IMR-90 (cell line): ENCODE results near the gene KIF1B. TPM values are rescaled to one million over a fixed set of nuclear protein-coding genes. Genes with fewer than 3 reads are reported as not detected.

Experiments used
- ATAC-seq: fragments of 200-7000 bp; cut with Tn5 transposase; 2 replicates; pipeline ENCODE4 v1.9.1; 2020; ENCODE audit warnings: low read depth, mild to moderate bottlenecking, moderate library complexity
- BruUV-seq: library from RNA; stranded (reverse); fragments of 400-500 nt; replicated peaks from 2 replicates; lab custom pipeline; 2021; lab: Mats Ljungman, UMichigan
- CTCF ChIA-PET: fragments of 300-600 bp; formaldehyde crosslinking; extraction: SDS; loops from one replicate; lab custom pipeline; 2021; ENCODE audit warnings: antibody characterized with exemption; lab: Yijun Ruan, JAX
- POLR2A ChIA-PET: fragments of 300-600 bp; sonication (Branson Sonifier 250); formaldehyde crosslinking; loops from one replicate; lab custom pipeline; 2022; ENCODE audit warnings: antibody characterized with exemption; ENCODE audit not compliant: unreplicated experiment; lab: Charles Lee
- DNase-seq: peaks from one replicate; pipeline ENCODE4 v3.0.0; 2013
- H2AFZ ChIP-seq: replicated peaks from 2 replicates; pipeline ENCODE3; 2013; ENCODE audit warnings: low read length, mild to moderate bottlenecking; ENCODE audit not compliant: poor library complexity
- H2AK5ac ChIP-seq: 2 replicates; pipeline ENCODE4 v1.6.1; 2013; ENCODE audit warnings: low read depth, low read length, inconsistent platforms
- H2AK9ac ChIP-seq: replicated peaks from 2 replicates; pipeline ENCODE3; 2013; ENCODE audit warnings: mild to moderate bottlenecking, low read depth, low read length, moderate library complexity; ENCODE audit not compliant: poor library complexity
- H2BK120ac ChIP-seq: 2 replicates; pipeline ENCODE4 v1.6.1; 2013; ENCODE audit warnings: low read depth, low read length, inconsistent platforms
- H2BK15ac ChIP-seq: 3 replicates; pipeline ENCODE4 v1.6.1; 2013; ENCODE audit warnings: low read depth, low read length, inconsistent platforms
- H2BK20ac ChIP-seq: 2 replicates; pipeline ENCODE4 v1.6.1; 2013; ENCODE audit warnings: low read depth, mild to moderate bottlenecking, inconsistent platforms, low read length, moderate library complexity
- H2BK5ac ChIP-seq: 2 replicates; pipeline ENCODE4 v1.6.1; 2013; ENCODE audit warnings: mild to moderate bottlenecking, low read depth, low read length, inconsistent platforms; ENCODE audit not compliant: poor library complexity, severe bottlenecking
- H3K14ac ChIP-seq: replicated peaks from 2 replicates; pipeline ENCODE4 v1.6.1; 2013; ENCODE audit warnings: low read depth, low read length, inconsistent platforms
- H3K18ac ChIP-seq: 2 replicates; pipeline ENCODE4 v1.6.1; 2013; ENCODE audit warnings: low read depth, low read length, control low read depth
- H3K23ac ChIP-seq: 2 replicates; pipeline ENCODE4 v1.6.1; 2013; ENCODE audit warnings: low read depth, low read length, inconsistent platforms
- H3K27ac ChIP-seq: 2 replicates; pipeline ENCODE4 v1.5.1; 2013; ENCODE audit warnings: mild to moderate bottlenecking, control low read depth, low read length; ENCODE audit not compliant: insufficient read depth
- H3K27me3 ChIP-seq: 2 replicates; pipeline ENCODE4 v1.6.1; 2013; ENCODE audit warnings: low read length; ENCODE audit not compliant: control insufficient read depth, insufficient read depth
- H3K36me3 ChIP-seq: 2 replicates; pipeline ENCODE4 v1.6.1; 2013; ENCODE audit warnings: low read length, mixed read lengths; ENCODE audit not compliant: control insufficient read depth, insufficient read depth
- H3K4ac ChIP-seq: 2 replicates; pipeline ENCODE4 v1.6.1; 2013; ENCODE audit warnings: low read depth, low read length, inconsistent platforms
- H3K4me1 ChIP-seq: 2 replicates; pipeline ENCODE4 v1.6.1; 2013; ENCODE audit warnings: low read length, mixed read lengths; ENCODE audit not compliant: control insufficient read depth, insufficient read depth
- H3K4me2 ChIP-seq: 2 replicates; pipeline ENCODE4 v1.6.1; 2013; ENCODE audit warnings: low read depth, mild to moderate bottlenecking, control low read depth, low read length, moderate library complexity
- H3K4me3 ChIP-seq: 2 replicates; pipeline ENCODE4 v1.5.1; 2013; ENCODE audit warnings: low read depth, mild to moderate bottlenecking, control low read depth, low read length, moderate library complexity; ENCODE audit not compliant: insufficient read depth
- H3K56ac ChIP-seq: 2 replicates; pipeline ENCODE4 v1.6.1; 2013; ENCODE audit warnings: low read length, inconsistent platforms; ENCODE audit not compliant: insufficient read depth; ENCODE audit errors: extremely low read depth
- H3K79me1 ChIP-seq, 2 experiments: 2 replicates each; pipeline ENCODE4 v1.6.1; 2013; ENCODE audit warnings: low read length in 2 of 2, inconsistent platforms in 1 of 2, low read depth in 1 of 2
- H3K9ac ChIP-seq: 2 replicates; pipeline ENCODE4 v1.6.1; 2013; ENCODE audit warnings: low read depth, low read length, control low read depth
- H3K9me1 ChIP-seq: 2 replicates; pipeline ENCODE4 v1.6.1; 2013; ENCODE audit warnings: low read length, inconsistent platforms; ENCODE audit not compliant: insufficient read depth
- H3K9me3 ChIP-seq: 2 replicates; pipeline ENCODE4 v1.6.1; 2013; ENCODE audit warnings: low read length; ENCODE audit not compliant: control insufficient read depth, insufficient read depth
- H4K20me1 ChIP-seq: 2 replicates; pipeline ENCODE4 v1.6.1; 2013; ENCODE audit warnings: low read length, inconsistent platforms; ENCODE audit not compliant: insufficient read depth
- H4K5ac ChIP-seq: 2 replicates; pipeline ENCODE4 v1.6.1; 2013; ENCODE audit warnings: mild to moderate bottlenecking, low read depth, low read length, control low read depth
- H4K8ac ChIP-seq, 2 experiments: 2 replicates each; pipeline ENCODE4 v1.6.1; 2013; ENCODE audit warnings: low read depth in 2 of 2, low read length in 2 of 2, control low read depth in 1 of 2, inconsistent platforms in 1 of 2
- H4K91ac ChIP-seq: 2 replicates; pipeline ENCODE4 v1.6.1; 2013; ENCODE audit warnings: low read depth, low read length, inconsistent platforms; ENCODE audit not compliant: insufficient read depth
- BHLHE40 ChIP-seq: fragments of 150-350 bp; IDR thresholded peaks from 2 replicates; pipeline ENCODE4 v1.6.1; 2016; ENCODE audit warnings: mild to moderate bottlenecking, low read depth, low read length
- CEBPB ChIP-seq: IDR thresholded peaks from 2 replicates; pipeline ENCODE4 v1.6.1; 2012; ENCODE audit warnings: low read depth, low read length, improper control_type of control experiment
- CHD1 ChIP-seq: IDR thresholded peaks from 2 replicates; pipeline ENCODE4 v1.6.1; 2012; ENCODE audit warnings: low read depth, low read length, improper control_type of control experiment
- FOS ChIP-seq: fragments of 150-350 bp; IDR thresholded peaks from 2 replicates; pipeline ENCODE4 v1.6.1; 2016; ENCODE audit warnings: low read depth, low read length
- MAFK ChIP-seq: IDR thresholded peaks from 2 replicates; pipeline ENCODE4 v1.6.1; 2012; ENCODE audit warnings: low read depth, low read length, improper control_type of control experiment
- MAZ ChIP-seq: IDR thresholded peaks from 2 replicates; pipeline ENCODE4 v1.6.1; 2012; ENCODE audit warnings: low read depth, mild to moderate bottlenecking, low read length, improper control_type of control experiment, moderate library complexity, borderline replicate concordance
- MXI1 ChIP-seq: IDR thresholded peaks from 2 replicates; pipeline ENCODE4 v1.6.1; 2012; ENCODE audit warnings: low read depth, mild to moderate bottlenecking, low read length, moderate library complexity, borderline replicate concordance
- NFE2L2 ChIP-seq: fragments of 150-350 bp; IDR thresholded peaks from 2 replicates; pipeline ENCODE4 v1.6.1; 2016; ENCODE audit warnings: low read depth, mild to moderate bottlenecking, low read length
- POLR2A ChIP-seq: IDR thresholded peaks from 2 replicates; pipeline ENCODE4 v1.6.1; 2012; ENCODE audit warnings: mild to moderate bottlenecking, low read depth, low read length
- RAD21 ChIP-seq: IDR thresholded peaks from 2 replicates; pipeline ENCODE4 v1.6.1; 2012; ENCODE audit warnings: low read length, improper control_type of control experiment
- RCOR1 ChIP-seq: IDR thresholded peaks from 2 replicates; pipeline ENCODE4 v1.6.1; 2012; ENCODE audit warnings: mild to moderate bottlenecking, low read length, improper control_type of control experiment; ENCODE audit not compliant: insufficient replicate concordance
- SMC3 ChIP-seq: fragments of 150-350 bp; IDR thresholded peaks from 2 replicates; pipeline ENCODE4 v1.6.1; 2016; ENCODE audit warnings: low read depth, mild to moderate bottlenecking, antibody characterized with exemption, low read length, moderate library complexity
- WGBS, 2 experiments: methylation state at CpG; one replicate each; pipeline versions ENCODE4 v1.1.5 to v1.1.7; 2013; ENCODE audit warnings: missing lambda C conversion rate in 2 of 2; ENCODE audit not compliant: insufficient read length in 1 of 2; ENCODE audit errors: extremely low coverage in 2 of 2; 5-methylcytosine and 5-hydroxymethylcytosine counted together
- dilution Hi-C: fragments of 300-500 bp; cut with HindIII; formaldehyde crosslinking; loops from one replicate; pipeline ENCODE4 v1.14.3; 2018; ENCODE audit warnings: low sequenced_read_pairs; ENCODE audit not compliant: unreplicated experiment
- in situ Hi-C: fragments of 300-500 bp; cut with MboI; formaldehyde crosslinking; loops from 3 replicates; pipeline ENCODE4 v1.14.3; 2019; ENCODE audit warnings: low sequenced_read_pairs, inconsistent platforms, mixed read lengths
- intact Hi-C: fragments of 100-400 bp; cut with micrococcal nuclease; formaldehyde crosslinking; loops from 2 replicates; pipeline ENCODE4 v1.10.0; 2022
- polyA plus RNA-seq, 3 experiments: library from polyadenylated mRNA; depleted of rRNA; stranded (reverse); fragments of >200 nt; gene quantifications; 2 replicates each; pipeline ENCODE4 v1.2.3, GENCODE V29; 2012; ENCODE audit warnings: low replicate concordance in 1 of 3
- total RNA-seq: library from RNA; depleted of rRNA; stranded (reverse); fragments of >200 nt; gene quantifications from 2 replicates; pipeline ENCODE4 v1.2.3, GENCODE V29; 2012
- TF ChIP-seq, protein P1 (sequence below): conservative IDR thresholded peaks from 2 replicates; pipeline ENCODE4 v1.5.1; 2012; ENCODE audit warnings: mild to moderate bottlenecking, low read depth, low read length, improper control_type of control experiment
- TF ChIP-seq, protein P2 (sequence below): fragments of 150-350 bp; IDR thresholded peaks from 2 replicates; pipeline ENCODE4 v1.6.1; 2016; ENCODE audit warnings: low read depth, mild to moderate bottlenecking, low read length, moderate library complexity, borderline replicate concordance
- TF ChIP-seq, protein P3 (sequence below): fragments of 150-350 bp; IDR thresholded peaks from 2 replicates; pipeline ENCODE4 v1.6.1; 2017; ENCODE audit warnings: mild to moderate bottlenecking, antibody characterized with exemption, low read length, low read depth

The KIF1B gene
- total and polyA plus RNA-seq, 2 of the 4 experiments (the other 2 are of a cell fraction): 13.0 to 21.1 TPM

DNA sequence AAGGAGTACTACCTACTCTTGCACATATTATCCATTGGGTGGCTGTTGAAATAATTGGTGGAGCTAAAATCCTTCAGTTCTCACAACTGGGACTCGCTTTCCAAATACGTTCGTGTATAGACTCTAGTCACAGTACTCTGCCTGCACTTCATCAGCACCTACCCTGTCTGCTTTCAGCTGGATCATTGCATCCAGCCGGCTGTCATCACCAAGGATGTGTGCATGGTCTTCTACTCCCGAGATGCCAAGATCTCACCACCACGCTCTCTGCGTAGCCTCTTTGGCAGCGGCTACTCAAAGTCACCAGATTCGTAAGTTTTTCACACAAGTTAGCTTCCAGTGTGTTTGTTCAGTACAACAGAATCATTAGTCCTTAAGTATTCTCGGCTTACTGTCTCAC is 151.1 kb downstream of the KIF1B start:
- no peak for DNase-seq
- Histone ChIP-seq H4K91ac (no peak overlapping the region), H2BK5ac (no peak overlapping the region), H3K23ac (no peak overlapping the region), H2BK20ac (no peak overlapping the region), H3K4me2 (no peak overlapping the region), H2AK5ac (peak overlapping the region; percentile 13), H3K36me3 (peaks cover 14% of the 10 kb centered on the region), H3K9me3 (no peaks in the 10 kb centered on the region), H3K79me1 (no peaks in the 10 kb centered on the region), H4K8ac (no peak overlapping the region), H2AFZ (no peak overlapping the region), H3K18ac (no peak overlapping the region), H3K14ac (no peak overlapping the region), H3K4me1 (peaks cover 5% of the 10 kb centered on the region), H3K27me3 (no peaks in the 10 kb centered on the region), H3K9me1 (peaks cover 6% of the 10 kb centered on the region), H2BK120ac (no peak overlapping the region), H2BK15ac (no peak overlapping the region), H4K5ac (no peak overlapping the region; the same call in 1 of the 2 replicates), H3K27ac (no peak overlapping the region), H2AK9ac (no peak overlapping the region), H3K56ac (no peak overlapping the region), H3K4me3 (no peak overlapping the region), H3K9ac (no peak overlapping the region), H4K20me1 (no peaks in the 10 kb centered on the region), H3K4ac (no peak overlapping the region)
- TF ChIP-seq MAFK: no peak
- no peak for TF ChIP-seq CHD1
- no peak for TF ChIP-seq FOS
- TF ChIP-seq SMC3: no peak
- TF ChIP-seq, protein P1, sequence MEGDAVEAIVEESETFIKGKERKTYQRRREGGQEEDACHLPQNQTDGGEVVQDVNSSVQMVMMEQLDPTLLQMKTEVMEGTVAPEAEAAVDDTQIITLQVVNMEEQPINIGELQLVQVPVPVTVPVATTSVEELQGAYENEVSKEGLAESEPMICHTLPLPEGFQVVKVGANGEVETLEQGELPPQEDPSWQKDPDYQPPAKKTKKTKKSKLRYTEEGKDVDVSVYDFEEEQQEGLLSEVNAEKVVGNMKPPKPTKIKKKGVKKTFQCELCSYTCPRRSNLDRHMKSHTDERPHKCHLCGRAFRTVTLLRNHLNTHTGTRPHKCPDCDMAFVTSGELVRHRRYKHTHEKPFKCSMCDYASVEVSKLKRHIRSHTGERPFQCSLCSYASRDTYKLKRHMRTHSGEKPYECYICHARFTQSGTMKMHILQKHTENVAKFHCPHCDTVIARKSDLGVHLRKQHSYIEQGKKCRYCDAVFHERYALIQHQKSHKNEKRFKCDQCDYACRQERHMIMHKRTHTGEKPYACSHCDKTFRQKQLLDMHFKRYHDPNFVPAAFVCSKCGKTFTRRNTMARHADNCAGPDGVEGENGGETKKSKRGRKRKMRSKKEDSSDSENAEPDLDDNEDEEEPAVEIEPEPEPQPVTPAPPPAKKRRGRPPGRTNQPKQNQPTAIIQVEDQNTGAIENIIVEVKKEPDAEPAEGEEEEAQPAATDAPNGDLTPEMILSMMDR: no peak
- TF ChIP-seq, protein P2, sequence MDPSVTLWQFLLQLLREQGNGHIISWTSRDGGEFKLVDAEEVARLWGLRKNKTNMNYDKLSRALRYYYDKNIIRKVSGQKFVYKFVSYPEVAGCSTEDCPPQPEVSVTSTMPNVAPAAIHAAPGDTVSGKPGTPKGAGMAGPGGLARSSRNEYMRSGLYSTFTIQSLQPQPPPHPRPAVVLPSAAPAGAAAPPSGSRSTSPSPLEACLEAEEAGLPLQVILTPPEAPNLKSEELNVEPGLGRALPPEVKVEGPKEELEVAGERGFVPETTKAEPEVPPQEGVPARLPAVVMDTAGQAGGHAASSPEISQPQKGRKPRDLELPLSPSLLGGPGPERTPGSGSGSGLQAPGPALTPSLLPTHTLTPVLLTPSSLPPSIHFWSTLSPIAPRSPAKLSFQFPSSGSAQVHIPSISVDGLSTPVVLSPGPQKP: no peak
- no peak for TF ChIP-seq RAD21
- no peak for TF ChIP-seq MAZ
- no peak for TF ChIP-seq NFE2L2
- no peak for TF ChIP-seq POLR2A
- no peak for TF ChIP-seq BHLHE40
- no peak for TF ChIP-seq RCOR1
- TF ChIP-seq MXI1: no peak
- TF ChIP-seq, protein P3, sequence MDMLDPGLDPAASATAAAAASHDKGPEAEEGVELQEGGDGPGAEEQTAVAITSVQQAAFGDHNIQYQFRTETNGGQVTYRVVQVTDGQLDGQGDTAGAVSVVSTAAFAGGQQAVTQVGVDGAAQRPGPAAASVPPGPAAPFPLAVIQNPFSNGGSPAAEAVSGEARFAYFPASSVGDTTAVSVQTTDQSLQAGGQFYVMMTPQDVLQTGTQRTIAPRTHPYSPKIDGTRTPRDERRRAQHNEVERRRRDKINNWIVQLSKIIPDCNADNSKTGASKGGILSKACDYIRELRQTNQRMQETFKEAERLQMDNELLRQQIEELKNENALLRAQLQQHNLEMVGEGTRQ: no peak
- no peak for TF ChIP-seq CEBPB
- in situ Hi-C loops (no loop called here), dilution Hi-C loops (no loop called here), intact Hi-C loops (no loop called here)
- BruUV-seq: no TSS peak
- POLR2A ChIA-PET: no interaction called here
- no peak; the same call in 1 of the 2 replicates for ATAC-seq
- 94% methylated on average over 8 of the region's 10 CpGs; no CpG with 5 or more reads in 1 of the 2 experiments for WGBS, 2 experiments
- CTCF ChIA-PET: no interaction called here
